ENCODE results near the gene CLDN6.

The CLDN6 gene

GRCh38 chr16:2983706-2984136 is 34.3 kb downstream of the CLDN6 start:
- DNase-seq = peak; percentile 53

- no peak for DNase-seq
These were observed 35.6 kb downstream of the CLDN6 start for GRCh38 chr16:2982402-2982801.

GRCh38 chr16:2981899-2982250 is 36.1 kb downstream of the CLDN6 start:
- no peak for DNase-seq

- DNase-seq = no peak
These were observed 36.6 kb downstream of the CLDN6 start for GRCh38 chr16:2981177-2981898.

- peak; percentile 84 for DNase-seq
These were observed 37.5 kb downstream of the CLDN6 start, which contains the start of gene PKMYT1 for GRCh38 chr16:2980227-2981176. Gene PKMYT1, minus strand, starts transcription at chr16:2980446. Its CDS starts 789 bp downstream, at chr16:2979657.

GRCh38 chr16:2979669-2980226 is 38.2 kb downstream of the CLDN6 start:
- no peak for DNase-seq

GRCh38 chr16:2977440-2977839 is 40.5 kb downstream of the CLDN6 start:
- peak; percentile 53 for DNase-seq

- no peak for DNase-seq
These were observed 41.3 kb downstream of the CLDN6 start for GRCh38 chr16:2976673-2977072.

GRCh38 chr16:2976201-2976600 is 41.8 kb downstream of the CLDN6 start:
- DNase-seq = no peak

- no peak for DNase-seq
These were observed 42.7 kb downstream of the CLDN6 start for GRCh38 chr16:2975161-2975795.

- DNase-seq = no peak
These were observed 43.5 kb downstream of the CLDN6 start for GRCh38 chr16:2974319-2975056.

- no peak for DNase-seq
These were observed 44.2 kb downstream of the CLDN6 start for GRCh38 chr16:2973605-2974318.

- no peak for DNase-seq
These were observed 44.9 kb downstream of the CLDN6 start for GRCh38 chr16:2973093-2973492.

- no peak for DNase-seq
These were observed 45.8 kb downstream of the CLDN6 start for GRCh38 chr16:2971985-2972784.

GRCh38 chr16:2971134-2971984 is 46.6 kb downstream of the CLDN6 start:
- DNase-seq = no peak

GRCh38 chr16:2970563-2970962 is 47.4 kb downstream of the CLDN6 start:
- no peak for DNase-seq

GRCh38 chr16:2969545-2970521 is 48.1 kb downstream of the CLDN6 start:
- peak; percentile 68 for DNase-seq

GRCh38 chr16:2968738-2969544 is 49.0 kb downstream of the CLDN6 start, which contains the start of gene PAQR4:
Gene PAQR4, plus strand, starts transcription at chr16:2969348. Its CDS starts 327 bp downstream, at chr16:2969675.
- DNase-seq = peak; percentile 76
